H9 (cell line): Measurements from ENCODE around the gene MYO18A. TPM values are rescaled to one million over a fixed set of nuclear protein-coding genes. Genes with fewer than 3 reads are reported as not detected.
A peak's percentile ranks its signal among the peaks of the same experiment; 100 is the strongest.

ENCODE experiments used
- DNase-seq: peaks from one replicate; pipeline ENCODE4 v3.0.0-alpha.2; 2017
- H2AFZ ChIP-seq: one replicate; pipeline ENCODE4 v1.6.1; 2013; ENCODE audit warnings: mild to moderate bottlenecking, low read length, control low read depth, moderate library complexity
- H2AK5ac ChIP-seq: 2 replicates; pipeline ENCODE4 v1.6.1; 2013; ENCODE audit warnings: low read length, control low read depth, mixed read lengths; ENCODE audit not compliant: insufficient read length
- H2BK120ac ChIP-seq: one replicate; pipeline ENCODE4 v1.6.1; 2013; ENCODE audit warnings: low read depth, mild to moderate bottlenecking, low read length, control low read depth, inconsistent platforms; ENCODE audit not compliant: poor library complexity, severe bottlenecking
- H2BK12ac ChIP-seq: 2 replicates; pipeline ENCODE4 v1.6.1; 2013; ENCODE audit warnings: low read length, control low read depth, mixed read lengths, low read depth; ENCODE audit not compliant: insufficient read length
- H2BK15ac ChIP-seq: 2 replicates; pipeline ENCODE4 v1.6.1; 2013; ENCODE audit warnings: low read depth, low read length, control low read depth
- H2BK20ac ChIP-seq: one replicate; pipeline ENCODE4 v1.6.1; 2013; ENCODE audit warnings: low read depth, mild to moderate bottlenecking, low read length, control low read depth, inconsistent platforms; ENCODE audit not compliant: poor library complexity, severe bottlenecking
- H2BK5ac ChIP-seq: 2 replicates; pipeline ENCODE4 v1.6.1; 2013; ENCODE audit warnings: low read length, control low read depth, mixed read lengths; ENCODE audit not compliant: insufficient read length
- H3K14ac ChIP-seq: 2 replicates; pipeline ENCODE4 v1.6.1; 2013; ENCODE audit warnings: low read length, control low read depth; ENCODE audit not compliant: insufficient read depth
- H3K18ac ChIP-seq: 2 replicates; pipeline ENCODE4 v1.6.1; 2013; ENCODE audit warnings: low read depth, mild to moderate bottlenecking, mixed read lengths, low read length, control low read depth; ENCODE audit not compliant: insufficient read length
- H3K23ac ChIP-seq: 2 replicates; pipeline ENCODE4 v1.6.1; 2013; ENCODE audit warnings: low read length, control low read depth, mixed read lengths, low read depth; ENCODE audit not compliant: insufficient read length
- H3K23me2 ChIP-seq: 2 replicates; pipeline ENCODE4 v1.6.1; 2013; ENCODE audit warnings: low read depth, mild to moderate bottlenecking, mixed read lengths, low read length, control low read depth; ENCODE audit not compliant: insufficient read length, poor library complexity, severe bottlenecking
- H3K27ac ChIP-seq: 2 replicates; pipeline ENCODE4 v1.5.1; 2013; ENCODE audit warnings: low read length, control low read depth, mixed read lengths, low read depth; ENCODE audit not compliant: insufficient read length
- H3K27me3 ChIP-seq: 2 replicates; pipeline ENCODE4 v1.6.1; 2013; ENCODE audit warnings: low read length, control low read depth, inconsistent platforms; ENCODE audit not compliant: insufficient read depth
- H3K4ac ChIP-seq: 2 replicates; pipeline ENCODE4 v1.6.1; 2013; ENCODE audit warnings: low read depth, mild to moderate bottlenecking, control low read depth, inconsistent platforms, low read length, moderate library complexity
- H3K4me1 ChIP-seq: 2 replicates; pipeline ENCODE4 v1.6.1; 2013; ENCODE audit warnings: low read length, control low read depth, inconsistent platforms; ENCODE audit not compliant: insufficient read depth
- H3K4me2 ChIP-seq: 2 replicates; pipeline ENCODE4 v1.6.1; 2013; ENCODE audit warnings: low read length, control low read depth, mixed read lengths; ENCODE audit not compliant: insufficient read length, insufficient read depth
- H3K56ac ChIP-seq: 2 replicates; pipeline ENCODE4 v1.6.1; 2013; ENCODE audit warnings: low read depth, mild to moderate bottlenecking, mixed read lengths, low read length, control low read depth; ENCODE audit not compliant: insufficient read length
- H3K79me1 ChIP-seq: 2 replicates; pipeline ENCODE4 v1.6.1; 2013; ENCODE audit warnings: low read depth, mild to moderate bottlenecking, moderate library complexity, low read length, control low read depth, inconsistent platforms; ENCODE audit not compliant: insufficient read depth, poor library complexity, severe bottlenecking
- H3K79me2 ChIP-seq: 2 replicates; pipeline ENCODE4 v1.6.1; 2013; ENCODE audit warnings: low read length, control low read depth, inconsistent platforms; ENCODE audit not compliant: insufficient read depth
- H3K9ac ChIP-seq: 2 replicates; pipeline ENCODE4 v1.6.1; 2013; ENCODE audit warnings: low read length, control low read depth, mixed read lengths; ENCODE audit not compliant: insufficient read length; ENCODE audit errors: extremely low read depth
- H3K9me3 ChIP-seq: one replicate; pipeline ENCODE4 v1.6.1; 2013; ENCODE audit warnings: low read depth, low read length, inconsistent platforms; ENCODE audit not compliant: control insufficient read depth
- H3T11ph ChIP-seq: one replicate; pipeline ENCODE4 v1.6.1; 2013; ENCODE audit warnings: mild to moderate bottlenecking, low read length, control low read depth, inconsistent platforms
- H4K20me1 ChIP-seq: one replicate; pipeline ENCODE4 v1.6.1; 2013; ENCODE audit not compliant: control insufficient read depth, insufficient read length, insufficient read depth
- H4K5ac ChIP-seq: 2 replicates; pipeline ENCODE4 v1.6.1; 2013; ENCODE audit warnings: low read depth, mild to moderate bottlenecking, mixed read lengths, low read length, control low read depth; ENCODE audit not compliant: insufficient read length
- H4K8ac ChIP-seq: replicated peaks from 2 replicates; pipeline ENCODE4 v1.6.1; 2013; ENCODE audit warnings: low read length, control low read depth, mixed read lengths, low read depth; ENCODE audit not compliant: insufficient read length
- H4K91ac ChIP-seq: 2 replicates; pipeline ENCODE4 v1.6.1; 2013; ENCODE audit warnings: low read depth, mild to moderate bottlenecking, moderate library complexity, mixed read lengths, low read length, control low read depth; ENCODE audit not compliant: insufficient read length
- H3K27ac Mint-ChIP-seq, 3 experiments: 2 replicates in 2 of 3; 3 replicates in 1 of 3; pipeline ENCODE4 v1.8.0; 2020 to 2021; ENCODE audit warnings: mixed read lengths in 3 of 3, mild to moderate bottlenecking in 1 of 3, moderate library complexity in 1 of 3
- H3K27me3 Mint-ChIP-seq: 2 replicates; pipeline ENCODE4 v1.8.0; 2021; ENCODE audit warnings: low read depth, mild to moderate bottlenecking, moderate library complexity, mixed read lengths
- H3K36me3 Mint-ChIP-seq, 3 experiments: 2 replicates in 2 of 3; 3 replicates in 1 of 3; pipeline ENCODE4 v1.8.0; 2020 to 2021; ENCODE audit warnings: low read depth in 3 of 3, mixed read lengths in 3 of 3; ENCODE audit not compliant: insufficient read depth in 1 of 3
- H3K4me1 Mint-ChIP-seq, 2 experiments: 2 replicates each; pipeline ENCODE4 v1.8.0; 2020; ENCODE audit warnings: mixed read lengths in 2 of 2
- H3K4me3 Mint-ChIP-seq, 2 experiments: 2 replicates in 1 of 2; 3 replicates in 1 of 2; pipeline ENCODE4 v1.8.0; 2020 to 2021; ENCODE audit warnings: mild to moderate bottlenecking in 2 of 2, mixed read lengths in 2 of 2, moderate library complexity in 1 of 2
- H3K9me3 Mint-ChIP-seq, 2 experiments: 2 replicates in 1 of 2; 3 replicates in 1 of 2; pipeline ENCODE4 v1.8.0; 2020; ENCODE audit warnings: mild to moderate bottlenecking in 2 of 2, mixed read lengths in 2 of 2, moderate library complexity in 1 of 2
- WGBS: extraction: QIAGEN DNeasy Blood & Tissue Kit; methylation state at CpG from one replicate; pipeline ENCODE4 v1.1.7; 2013; ENCODE audit warnings: missing lambda C conversion rate, low lambda C conversion rate, mixed read lengths; ENCODE audit not compliant: insufficient read length; ENCODE audit errors: extremely low coverage; 5-methylcytosine and 5-hydroxymethylcytosine counted together
- total RNA-seq: library from RNA; stranded (reverse); gene quantifications from 2 replicates; pipeline ENCODE4 v1.2.1, GENCODE V29; 2021
- TF ChIP-seq, protein P1 (sequence below): fragments of 200-600 bp; sonication (generic); conservative IDR thresholded peaks from 3 replicates; pipeline ENCODE4 v1.8.0; 2021; ENCODE audit warnings: antibody characterized with exemption, mild to moderate bottlenecking

MYO18A gene
- total RNA-seq, 1 experiment from 2014 or later, result 21.6 TPM

DNA sequence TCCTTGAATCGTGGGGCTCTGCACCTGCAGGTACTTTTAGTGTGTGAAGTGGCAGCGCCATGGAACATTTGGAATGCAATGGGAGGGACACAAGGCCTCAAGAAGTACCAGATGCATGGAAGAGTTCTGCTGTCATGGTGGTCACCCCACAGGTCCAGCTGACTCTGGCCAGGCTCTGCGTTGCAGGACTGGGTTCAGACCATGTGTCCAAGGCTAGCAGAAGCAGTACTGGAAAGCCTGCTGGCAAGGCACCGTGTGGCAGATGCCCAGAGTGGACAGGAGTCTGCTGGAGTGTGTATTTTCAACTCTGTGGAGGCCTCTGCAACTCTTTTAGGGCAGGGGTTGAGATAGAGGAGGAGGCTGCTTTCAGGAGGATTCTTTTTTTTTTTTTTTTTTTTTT is 135.2 kb downstream of the MYO18A start:
- Histone ChIP-seq H3K23me2 (peaks cover 6% of the 10 kb centered on the region), H2BK20ac (no peak overlapping the region), H2BK12ac (no peak overlapping the region), H2BK15ac (no peak overlapping the region), H2AFZ (no peak overlapping the region), H3K4me1 (peaks cover 17% of the 10 kb centered on the region), H3K27ac (no peak overlapping the region), H4K8ac (no peak overlapping the region), H3K23ac (no peak overlapping the region), H3K14ac (peak overlapping the region; percentile 35; the same call in 1 of the 2 replicates), H3K18ac (no peak overlapping the region), H3K27me3 (no peaks in the 10 kb centered on the region), H4K5ac (no peak overlapping the region), H3K79me2 (no peaks in the 10 kb centered on the region; the same call in 1 of the 2 replicates), H3K9ac (no peak overlapping the region), H4K91ac (peak overlapping the region; percentile 6), H2AK5ac (no peak overlapping the region), H3K79me1 (no peaks in the 10 kb centered on the region), H3K4me2 (no peak overlapping the region), H3K4ac (no peak overlapping the region), H2BK120ac (no peak overlapping the region), H3K56ac (no peak overlapping the region), H4K20me1 (no peaks in the 10 kb centered on the region), H2BK5ac (peak overlapping the region; percentile 33), H3T11ph (no peak overlapping the region), H3K9me3 (no peaks in the 10 kb centered on the region)
- H3K27me3 Mint-ChIP-seq, result no peaks in the 10 kb centered on the region
- DNase-seq, result no peak
- TF ChIP-seq, protein P1, sequence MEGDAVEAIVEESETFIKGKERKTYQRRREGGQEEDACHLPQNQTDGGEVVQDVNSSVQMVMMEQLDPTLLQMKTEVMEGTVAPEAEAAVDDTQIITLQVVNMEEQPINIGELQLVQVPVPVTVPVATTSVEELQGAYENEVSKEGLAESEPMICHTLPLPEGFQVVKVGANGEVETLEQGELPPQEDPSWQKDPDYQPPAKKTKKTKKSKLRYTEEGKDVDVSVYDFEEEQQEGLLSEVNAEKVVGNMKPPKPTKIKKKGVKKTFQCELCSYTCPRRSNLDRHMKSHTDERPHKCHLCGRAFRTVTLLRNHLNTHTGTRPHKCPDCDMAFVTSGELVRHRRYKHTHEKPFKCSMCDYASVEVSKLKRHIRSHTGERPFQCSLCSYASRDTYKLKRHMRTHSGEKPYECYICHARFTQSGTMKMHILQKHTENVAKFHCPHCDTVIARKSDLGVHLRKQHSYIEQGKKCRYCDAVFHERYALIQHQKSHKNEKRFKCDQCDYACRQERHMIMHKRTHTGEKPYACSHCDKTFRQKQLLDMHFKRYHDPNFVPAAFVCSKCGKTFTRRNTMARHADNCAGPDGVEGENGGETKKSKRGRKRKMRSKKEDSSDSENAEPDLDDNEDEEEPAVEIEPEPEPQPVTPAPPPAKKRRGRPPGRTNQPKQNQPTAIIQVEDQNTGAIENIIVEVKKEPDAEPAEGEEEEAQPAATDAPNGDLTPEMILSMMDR, result no peak
- peaks cover 61 to 62% of the 10 kb centered on the region in 2 experiments for H3K4me1 Mint-ChIP-seq
- no peak overlapping the region for H3K27ac Mint-ChIP-seq
- peaks cover 6 to 21% (median 19%) of the 10 kb centered on the region in 3 experiments; a peak in 6 of 7 replicates for H3K36me3 Mint-ChIP-seq
- no CpG with 5 or more reads among the region's 4 CpGs for WGBS
- no peaks in the 10 kb centered on the region for H3K9me3 Mint-ChIP-seq
- H3K4me3 Mint-ChIP-seq, result no peak overlapping the region
